ENCODE results near the gene FTCDNL1. TPM values are rescaled to one million over a fixed set of nuclear protein-coding genes. Genes with fewer than 3 reads are reported as not detected.

FTCDNL1 gene
- total and polyA plus RNA-seq, 4 donors, result 2.1 to 5.3 (median 4.1) TPM

- H3K9ac ChIP-seq (ENCODE audit: low read depth in 1 of 2, low read length in 2 of 2), result no peak overlapping the region
- no peaks in the 10 kb centered on the region for H3K9me3 ChIP-seq (ENCODE audit: control insufficient read depth in 4 of 4, low read length in 3 of 4)
- no peak overlapping the region for H3K4me3 ChIP-seq (ENCODE audit: low read depth in 1 of 3, low read length in 3 of 3)
- H3K27ac ChIP-seq (ENCODE audit: low read depth in 1 of 2, low read length in 2 of 2), result no peak overlapping the region
- WGBS, result 74% methylated on average over 6 of the region's 6 CpGs
- H3K4me1 ChIP-seq (ENCODE audit: control insufficient read depth in 4 of 4, insufficient read depth in 4 of 4, low read length in 3 of 4), result peaks cover 0 to 6% (median 0%) of the 10 kb centered on the region in 4 donors
- H3K36me3 ChIP-seq (ENCODE audit: control insufficient read depth in 4 of 4, insufficient read depth in 3 of 4, low read depth in 1 of 4, low read length in 3 of 4), result peaks cover 0 to 3% (median 0%) of the 10 kb centered on the region in 4 donors
- TF ChIP-seq TAF1 (conservative IDR thresholded peaks at IDR 0.05) (no peak), FOXA2 (IDR thresholded peaks at IDR 0.05) (no peak), NR2F2 (IDR thresholded peaks at IDR 0.05) (no peak), HNF4A (conservative IDR thresholded peaks at IDR 0.05) (no peak), YY1 (IDR thresholded peaks at IDR 0.05) (no peak), JUND (IDR thresholded peaks at IDR 0.05) (no peak), MAX (IDR thresholded peaks at IDR 0.05) (no peak)
- no peak for DNase-seq (ENCODE audit: low spot score)
- H3K27me3 ChIP-seq (ENCODE audit: control insufficient read depth in 4 of 4, insufficient read depth in 4 of 4, low read length in 3 of 4), result no peaks in the 10 kb centered on the region
Measured at GRCh38 chr2:199814101-199814816, 36.7 kb downstream of the FTCDNL1 start.

- peaks cover 0 to 6% (median 0%) of the 10 kb centered on the region in 4 donors for H3K4me1 ChIP-seq (ENCODE audit: control insufficient read depth in 4 of 4, insufficient read depth in 4 of 4, low read length in 3 of 4)
- TF ChIP-seq YY1 (IDR thresholded peaks at IDR 0.05) (no peak), RXRA (IDR thresholded peaks at IDR 0.05) (no peak), SP1 (IDR thresholded peaks at IDR 0.05) (no peak), GABPA (IDR thresholded peaks at IDR 0.05 in 1 of 2, conservative IDR thresholded peaks at IDR 0.05 in 1 of 2) (no peak), RAD21 (IDR thresholded peaks at IDR 0.05) (no peak), CTCF (IDR thresholded peaks at IDR 0.05; ENCODE audit: low read depth, low read length, missing input control) (no peak), FOXA2 (IDR thresholded peaks at IDR 0.05) (no peak), NR2F2 (IDR thresholded peaks at IDR 0.05) (no peak), ATF3 (IDR thresholded peaks at IDR 0.05) (no peak), REST (IDR thresholded peaks at IDR 0.05) (no peak)
- H3K27me3 ChIP-seq (ENCODE audit: control insufficient read depth in 4 of 4, insufficient read depth in 4 of 4, low read length in 3 of 4), result no peaks in the 10 kb centered on the region
- no peak for DNase-seq (ENCODE audit: low spot score)
- no peaks in the 10 kb centered on the region for H3K9me3 ChIP-seq (ENCODE audit: control insufficient read depth in 4 of 4, low read length in 3 of 4)
- 88% methylated on average over 8 of the region's 8 CpGs for WGBS
- no peak overlapping the region for H3K9ac ChIP-seq (ENCODE audit: low read depth in 1 of 2, low read length in 2 of 2)
- H3K36me3 ChIP-seq (ENCODE audit: control insufficient read depth in 4 of 4, insufficient read depth in 3 of 4, low read depth in 1 of 4, low read length in 3 of 4), result peaks cover 0 to 3% (median 1%) of the 10 kb centered on the region in 4 donors
- no peak overlapping the region for H3K4me3 ChIP-seq (ENCODE audit: low read depth in 1 of 3, low read length in 3 of 3)
- H3K27ac ChIP-seq (ENCODE audit: low read depth in 1 of 2, low read length in 2 of 2), result no peak overlapping the region
Measured at GRCh38 chr2:199812493-199812892, 38.5 kb downstream of the FTCDNL1 start.

Data from liver (tissue), 9 donors.